Lower leg skin (tissue), 4 donors: Measurements from ENCODE around the gene AHCYL1. TPM values are rescaled to one million over a fixed set of nuclear protein-coding genes. Genes with fewer than 3 reads are reported as not detected.

Source experiments
- DNase-seq, 2 donors: peaks; one replicate each; pipeline ENCODE4 v3.0.0-alpha.2; 2019; ENCODE audit warnings: low spot score in 2 of 2
- H3K4me3 ChIP-seq: fragments of 200-600 bp; sonication (generic); 2 replicates; pipeline ENCODE4 v1.5.1; 2017; ENCODE audit warnings: mild to moderate bottlenecking, low read depth; ENCODE audit not compliant: poor library complexity, severe bottlenecking
- CTCF ChIP-seq, 3 donors: fragments of 450-650 bp; IDR thresholded peaks; one replicate each; pipeline ENCODE4 v1.5.1; 2016; ENCODE audit warnings: antibody characterized with exemption in 3 of 3, mild to moderate bottlenecking in 3 of 3, moderate library complexity in 2 of 3
- POLR2A ChIP-seq, 2 donors: fragments of 450-650 bp; IDR thresholded peaks; one replicate each; pipeline ENCODE4 v1.6.1; 2016 to 2017; ENCODE audit warnings: antibody characterized with exemption in 2 of 2, mild to moderate bottlenecking in 1 of 2, moderate library complexity in 1 of 2
- WGBS, 2 donors: methylation state at CpG; one replicate each; pipeline ENCODE4 v1.1.5; 2018; 5-methylcytosine and 5-hydroxymethylcytosine counted together
- intact Hi-C: fragments of 100-400 bp; cut with DNase I; formaldehyde crosslinking; loops from one replicate; pipeline ENCODE4 v1.15.0; 2023; ENCODE audit warnings: low total_unique reads
- total RNA-seq, 4 donors: library from RNA; depleted of rRNA; stranded (reverse); fragments of >200 nt; gene quantifications; one replicate each; pipeline ENCODE4 v1.1.0, GENCODE V29; 2016

Gene AHCYL1
- 10 to 100 TPM; 42.3 to 54.4 (median 47.8) TPM for total RNA-seq

- peak; percentile 100 for DNase-seq
- 0% methylated on average over 37 to 49 of the region's 79 CpGs for WGBS, 2 donors
- H3K4me3 ChIP-seq: peak within 1 kb of the TSS; percentile 79
- intact Hi-C loops: loop anchor here (2.0 to 10.0 kb wide), 3 partner anchors 208 to 440 kb away; partner anchors contain the start of gene GNAI3
- peak in 1 of 3 donors; percentile 99 for TF ChIP-seq CTCF (IDR thresholded peaks at IDR 0.05)
- peak in 1 of 2 donors; percentile 91 for TF ChIP-seq POLR2A (IDR thresholded peaks at IDR 0.05)
These were observed at the start of gene AHCYL1 for GRCh38 chr1:109984456-109985246. AHCYL1 (plus strand) TSS chr1:109984765; CDS start chr1:109985053, 288 bp downstream.

- TF ChIP-seq POLR2A (IDR thresholded peaks at IDR 0.05) (no peak), CTCF (IDR thresholded peaks at IDR 0.05) (no peak)
- WGBS, 2 donors: 74% methylated on average over 4 of the region's 4 CpGs
- H3K4me3 ChIP-seq: no peak overlapping the region
- intact Hi-C loops: no loop called here
- DNase-seq: peak in 1 of 2 donors; percentile 36
These were observed 49.1 kb upstream of the AHCYL1 start for GRCh38 chr1:109935451-109935900.

- H3K4me3 ChIP-seq: no peak overlapping the region
- TF ChIP-seq CTCF (IDR thresholded peaks at IDR 0.05) (no peak), POLR2A (IDR thresholded peaks at IDR 0.05) (no peak)
- intact Hi-C loops: no loop called here
- no peak for DNase-seq
- WGBS, 2 donors: 95 to 96% methylated on average over 1 of the region's 1 CpG
These were observed 46.8 kb upstream of the AHCYL1 start for GRCh38 chr1:109937738-109938137.

GRCh38 chr1:109938556-109938955 is 46.0 kb upstream of the AHCYL1 start:
- intact Hi-C loops: no loop called here
- no peak overlapping the region for H3K4me3 ChIP-seq
- no peak for TF ChIP-seq CTCF (IDR thresholded peaks at IDR 0.05)
- no peak for TF ChIP-seq POLR2A (IDR thresholded peaks at IDR 0.05)
- no peak for DNase-seq
- WGBS, 2 donors: 95 to 100% methylated on average over 2 of the region's 2 CpGs

GRCh38 chr1:109942434-109942833 is 42.1 kb upstream of the AHCYL1 start:
- intact Hi-C loops: no loop called here
- TF ChIP-seq CTCF (IDR thresholded peaks at IDR 0.05) (no peak), POLR2A (IDR thresholded peaks at IDR 0.05) (no peak)
- H3K4me3 ChIP-seq: no peak overlapping the region
- no peak for DNase-seq
- 91 to 95% methylated on average over 2 of the region's 2 CpGs for WGBS, 2 donors
